A673 (cell line): Measurements from ENCODE around the gene STXBP2.

Experiments used
- EZH2 ChIP-seq: fragments of 200-600 bp; sonication (generic); IDR thresholded peaks from 2 replicates; pipeline ENCODE4 v1.6.1; 2017; ENCODE audit warnings: borderline replicate concordance, low read depth, mild to moderate bottlenecking, mixed read lengths, antibody characterized with exemption, low read length; ENCODE audit not compliant: poor library complexity, severe bottlenecking
- TF ChIP-seq, protein P1 (sequence below): fragments of 300-800, 200-600 bp; sonication (generic); conservative IDR thresholded peaks from 2 replicates; pipeline ENCODE4 v1.5.1; 2017; ENCODE audit warnings: low read depth, mild to moderate bottlenecking, antibody characterized with exemption, low read length, moderate library complexity, mixed read lengths

DNA sequence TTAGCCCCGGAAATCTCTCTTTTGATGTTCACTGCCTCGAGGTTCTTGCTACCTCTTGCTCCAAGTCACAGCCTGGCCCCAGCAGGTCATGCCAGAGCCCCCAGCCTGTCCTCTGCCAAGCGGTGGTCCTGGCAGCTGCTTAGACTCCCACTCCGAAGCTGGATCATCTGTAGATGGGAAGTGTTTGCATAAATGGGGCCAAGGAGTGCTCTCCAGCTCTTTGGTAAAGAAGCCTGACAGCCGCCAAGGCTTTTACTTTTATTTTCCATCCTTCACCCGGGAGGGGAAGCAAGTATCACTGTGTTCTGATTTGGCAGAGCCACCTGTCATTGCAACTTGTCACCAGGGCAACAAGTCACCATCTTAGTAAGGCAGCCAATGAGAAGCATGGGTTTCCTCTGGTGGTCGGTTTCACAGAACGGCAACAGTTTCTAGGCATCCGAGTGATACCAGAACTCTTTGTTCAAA, 21.3 kb downstream of the STXBP2 start:
- TF ChIP-seq, protein P1, sequence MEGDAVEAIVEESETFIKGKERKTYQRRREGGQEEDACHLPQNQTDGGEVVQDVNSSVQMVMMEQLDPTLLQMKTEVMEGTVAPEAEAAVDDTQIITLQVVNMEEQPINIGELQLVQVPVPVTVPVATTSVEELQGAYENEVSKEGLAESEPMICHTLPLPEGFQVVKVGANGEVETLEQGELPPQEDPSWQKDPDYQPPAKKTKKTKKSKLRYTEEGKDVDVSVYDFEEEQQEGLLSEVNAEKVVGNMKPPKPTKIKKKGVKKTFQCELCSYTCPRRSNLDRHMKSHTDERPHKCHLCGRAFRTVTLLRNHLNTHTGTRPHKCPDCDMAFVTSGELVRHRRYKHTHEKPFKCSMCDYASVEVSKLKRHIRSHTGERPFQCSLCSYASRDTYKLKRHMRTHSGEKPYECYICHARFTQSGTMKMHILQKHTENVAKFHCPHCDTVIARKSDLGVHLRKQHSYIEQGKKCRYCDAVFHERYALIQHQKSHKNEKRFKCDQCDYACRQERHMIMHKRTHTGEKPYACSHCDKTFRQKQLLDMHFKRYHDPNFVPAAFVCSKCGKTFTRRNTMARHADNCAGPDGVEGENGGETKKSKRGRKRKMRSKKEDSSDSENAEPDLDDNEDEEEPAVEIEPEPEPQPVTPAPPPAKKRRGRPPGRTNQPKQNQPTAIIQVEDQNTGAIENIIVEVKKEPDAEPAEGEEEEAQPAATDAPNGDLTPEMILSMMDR, result no peak
- TF ChIP-seq EZH2, result no peak
